Gastrocnemius medialis (tissue), 4 donors: ENCODE results near the gene SEPHS1.

Experiments used
- CTCF ChIP-seq, 5 experiments: fragments of 450-650 bp in 3 of 5; fragments of 200-600 bp in 2 of 5; sonication (generic) in 2 of 5; IDR thresholded peaks in 4 of 5; conservative IDR thresholded peaks in 1 of 5; 1 replicate in 4 of 5; 2 replicates in 1 of 5; pipeline ENCODE4 v1.5.1; 2016 to 2019; ENCODE audit warnings: antibody characterized with exemption in 5 of 5, mild to moderate bottlenecking in 3 of 5, moderate library complexity in 3 of 5
- POLR2A ChIP-seq, 2 donors: fragments of 450-650 bp; IDR thresholded peaks; one replicate each; pipeline ENCODE4 v1.6.1; 2017; ENCODE audit warnings: antibody characterized with exemption in 2 of 2, mild to moderate bottlenecking in 2 of 2, moderate library complexity in 2 of 2

DNA sequence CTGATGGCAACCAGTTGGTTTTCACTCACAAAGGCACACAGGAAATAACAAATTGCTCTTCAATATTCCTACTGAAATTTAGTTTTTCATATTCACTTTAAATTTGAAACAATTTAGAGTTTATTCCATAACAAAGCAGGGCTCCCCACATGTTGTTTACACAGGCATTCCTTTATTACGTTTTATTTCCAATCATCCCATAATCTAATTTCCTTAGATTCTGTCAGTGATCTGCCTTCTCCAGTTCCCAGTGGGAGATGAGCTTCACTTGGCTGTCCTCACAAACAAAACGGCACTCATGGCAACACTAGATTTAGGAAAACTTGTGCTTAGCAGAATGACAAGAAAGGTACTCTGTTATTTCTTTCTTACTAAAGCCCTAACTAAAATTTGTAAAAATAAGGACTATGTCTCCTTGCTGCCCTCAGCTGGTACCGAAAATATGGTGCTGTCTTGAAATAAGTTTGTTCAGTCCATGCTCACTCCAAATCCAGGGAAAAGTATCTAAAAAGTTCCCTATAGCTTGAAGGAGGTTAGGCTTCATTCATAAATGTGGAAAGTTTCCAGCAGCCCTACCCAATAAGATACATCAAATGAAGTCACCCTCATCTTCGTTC lies 71.2 kb downstream of the SEPHS1 start:
- TF ChIP-seq POLR2A (IDR thresholded peaks at IDR 0.05) (no peak), CTCF (IDR thresholded peaks at IDR 0.05 in 4 of 5, conservative IDR thresholded peaks at IDR 0.05 in 1 of 5) (peak in 1 of 5 experiments; percentile 10)
